HEK293 (cell line): ENCODE data around the gene IMPDH1.

Experiments
- CTCF ChIA-PET: fragments of 350-600 bp; formaldehyde crosslinking; extraction: SDS; loops from one replicate; lab custom pipeline; 2021; ENCODE audit warnings: antibody characterized with exemption; lab: Yijun Ruan, JAX
- POLR2A ChIA-PET: fragments of 300-600 bp; formaldehyde crosslinking; extraction: SDS; loops from one replicate; lab custom pipeline; 2020; ENCODE audit warnings: antibody characterized with exemption, inconsistent platforms; lab: Yijun Ruan, JAX
- H3K27ac ChIP-seq: fragments of 200-500 bp; sonication (Bioruptor generic); 2 replicates; pipeline ENCODE4 v1.5.1; 2014; ENCODE audit warnings: low read depth, low read length, control low read depth, inconsistent platforms; ENCODE audit errors: extremely low read depth
- H3K36me3 ChIP-seq, 2 experiments: fragments of 200-500 bp in 1 of 2; sonication (Bioruptor generic) in 1 of 2; 1 replicate in 1 of 2; 2 replicates in 1 of 2; pipeline ENCODE4 v1.5.1; 2014 to 2017; ENCODE audit warnings: inconsistent platforms in 2 of 2, low read length in 2 of 2; ENCODE audit not compliant: control insufficient read depth in 2 of 2, insufficient read depth in 1 of 2
- H3K4me1 ChIP-seq: fragments of 200-500 bp; sonication (Bioruptor generic); 2 replicates; pipeline ENCODE4 v1.5.1; 2014; ENCODE audit warnings: mild to moderate bottlenecking, low read length, inconsistent platforms; ENCODE audit not compliant: control insufficient read depth, insufficient read depth
- H3K4me3 ChIP-seq: 2 replicates; pipeline ENCODE4 v1.5.1; 2011; ENCODE audit warnings: low read depth, mild to moderate bottlenecking, control low read depth, low read length, moderate library complexity
- H3K9me3 ChIP-seq: fragments of 200-500 bp; sonication (Bioruptor generic); 2 replicates; pipeline ENCODE4 v1.5.1; 2014; ENCODE audit warnings: low read depth, low read length, inconsistent platforms; ENCODE audit not compliant: control insufficient read depth, insufficient read depth
- IKZF3 ChIP-seq: fragments of 450-650 bp; IDR thresholded peaks from 2 replicates; pipeline ENCODE4 v1.5.0; 2018; ENCODE audit warnings: missing biosample characterization, mild to moderate bottlenecking, missing genetic modification characterization, moderate library complexity
- PRDM6 ChIP-seq: fragments of 450-650 bp; formaldehyde crosslinking; IDR thresholded peaks from 2 replicates; pipeline ENCODE4 v1.5.1; 2017; ENCODE audit warnings: missing biosample characterization, missing genetic modification characterization
- ZBTB1 ChIP-seq: fragments of 450-650 bp; formaldehyde crosslinking; IDR thresholded peaks from 2 replicates; pipeline ENCODE4 v1.5.1; 2016; ENCODE audit warnings: missing biosample characterization, missing genetic modification characterization
- ZBTB20 ChIP-seq: fragments of 450-650 bp; formaldehyde crosslinking; IDR thresholded peaks from 2 replicates; pipeline ENCODE4 v1.5.1; 2016; ENCODE audit warnings: missing biosample characterization, missing genetic modification characterization
- ZNF133 ChIP-seq: fragments of 450-650 bp; formaldehyde crosslinking; IDR thresholded peaks from 2 replicates; pipeline ENCODE4 v1.5.1; 2016; ENCODE audit warnings: missing biosample characterization, missing genetic modification characterization
- ZNF211 ChIP-seq: fragments of 450-650 bp; formaldehyde crosslinking; IDR thresholded peaks from 2 replicates; pipeline ENCODE4 v1.5.1; 2016; ENCODE audit warnings: low read depth, missing biosample characterization, missing genetic modification characterization
- ZNF223 ChIP-seq: fragments of 450-650 bp; formaldehyde crosslinking; IDR thresholded peaks from 2 replicates; pipeline ENCODE4 v1.5.1; 2016; ENCODE audit warnings: missing biosample characterization, missing genetic modification characterization
- ZNF292 ChIP-seq: fragments of 450-650 bp; formaldehyde crosslinking; IDR thresholded peaks from 2 replicates; pipeline ENCODE4 v1.5.1; 2016; ENCODE audit warnings: low read depth, missing biosample characterization, missing genetic modification characterization, borderline replicate concordance
- ZNF366 ChIP-seq: fragments of 450-650 bp; formaldehyde crosslinking; conservative IDR thresholded peaks from 2 replicates; pipeline ENCODE4 v1.5.1; 2016; ENCODE audit warnings: missing biosample characterization, missing genetic modification characterization
- ZNF416 ChIP-seq: fragments of 450-650 bp; formaldehyde crosslinking; IDR thresholded peaks from 2 replicates; pipeline ENCODE4 v1.5.1; 2016; ENCODE audit warnings: missing biosample characterization, missing genetic modification characterization
- ZNF510 ChIP-seq: fragments of 450-650 bp; formaldehyde crosslinking; IDR thresholded peaks from 2 replicates; pipeline ENCODE4 v1.5.1; 2018; ENCODE audit warnings: mild to moderate bottlenecking, missing genetic modification characterization, missing biosample characterization; ENCODE audit not compliant: insufficient replicate concordance
- ZNF529 ChIP-seq: fragments of 450-650 bp; formaldehyde crosslinking; IDR thresholded peaks from 2 replicates; pipeline ENCODE4 v1.5.1; 2017; ENCODE audit warnings: missing genetic modification characterization, missing biosample characterization; ENCODE audit not compliant: insufficient replicate concordance
- ZNF660 ChIP-seq: fragments of 450-650 bp; IDR thresholded peaks from 2 replicates; pipeline ENCODE4 v1.5.1; 2018; ENCODE audit warnings: missing biosample characterization, mild to moderate bottlenecking, missing genetic modification characterization
- ZNF664 ChIP-seq: fragments of 450-650 bp; formaldehyde crosslinking; IDR thresholded peaks from 2 replicates; pipeline ENCODE4 v1.5.1; 2016; ENCODE audit warnings: missing biosample characterization, missing genetic modification characterization
- ZNF707 ChIP-seq: fragments of 450-650 bp; formaldehyde crosslinking; IDR thresholded peaks from 2 replicates; pipeline ENCODE4 v1.5.1; 2016; ENCODE audit warnings: missing biosample characterization, missing genetic modification characterization
- ZNF76 ChIP-seq: fragments of 450-650 bp; formaldehyde crosslinking; IDR thresholded peaks from 2 replicates; pipeline ENCODE4; 2016; ENCODE audit warnings: low read depth, missing biosample characterization, missing genetic modification characterization, borderline replicate concordance
- ZNF830 ChIP-seq: fragments of 450-650 bp; IDR thresholded peaks from 2 replicates; pipeline ENCODE4 v1.5.0; 2018; ENCODE audit warnings: missing biosample characterization, missing genetic modification characterization, low read depth, mild to moderate bottlenecking, moderate library complexity
- TF ChIP-seq, protein P1 (sequence below): fragments of 450-650 bp; formaldehyde crosslinking; IDR thresholded peaks from 2 replicates; pipeline ENCODE4 v1.5.1; 2016; ENCODE audit warnings: missing biosample characterization, missing genetic modification characterization, borderline replicate concordance
- TF ChIP-seq, protein P2 (sequence below): fragments of 450-650 bp; formaldehyde crosslinking; IDR thresholded peaks from 2 replicates; pipeline ENCODE4 v1.5.1; 2016; ENCODE audit warnings: missing biosample characterization, missing genetic modification characterization

Gene IMPDH1

GRCh38 chr7:128365432-128365831, 44.4 kb downstream of the IMPDH1 start:
- POLR2A ChIA-PET, result no interaction called here
- no peak for TF ChIP-seq IKZF3 (tag by site-specific recombination)
- TF ChIP-seq ZNF292 (tag by site-specific recombination), result no peak
- TF ChIP-seq ZNF830, result no peak
- peak; percentile 93 for TF ChIP-seq ZNF366 (tag by site-specific recombination)
- TF ChIP-seq, all 188 proteins: peak for 1
- CTCF ChIA-PET, result interaction anchor here (1.2 to 2.5 kb wide), 2 partner anchors 16 to 18 kb away, joined by 7 read pairs; no protein-coding TSS in a partner anchor
- no peaks in the 10 kb centered on the region; the same call in 1 of the 2 replicates for H3K4me1 ChIP-seq
- no peaks in the 10 kb centered on the region for H3K36me3 ChIP-seq
- H3K27ac ChIP-seq, result no peak overlapping the region
- no peak overlapping the region for H3K4me3 ChIP-seq
- no peaks in the 10 kb centered on the region for H3K9me3 ChIP-seq

GRCh38 chr7:128364166-128364870, 45.5 kb downstream of the IMPDH1 start:
- Histone ChIP-seq H3K4me3 (no peak overlapping the region), H3K27ac (no peak overlapping the region), H3K9me3 (no peaks in the 10 kb centered on the region), H3K36me3 (no peaks in the 10 kb centered on the region), H3K4me1 (no peaks in the 10 kb centered on the region; the same call in 1 of the 2 replicates)
- CTCF ChIA-PET, result interaction anchor here (0.8 to 3.5 kb wide), 3 partner anchors 16 to 17 kb away, joined by 3 to 10 read pairs (median 7); no protein-coding TSS in a partner anchor
- POLR2A ChIA-PET, result no interaction called here
- TF ChIP-seq ZNF707 (tag by site-specific recombination), result no peak
- TF ChIP-seq, protein P1, sequence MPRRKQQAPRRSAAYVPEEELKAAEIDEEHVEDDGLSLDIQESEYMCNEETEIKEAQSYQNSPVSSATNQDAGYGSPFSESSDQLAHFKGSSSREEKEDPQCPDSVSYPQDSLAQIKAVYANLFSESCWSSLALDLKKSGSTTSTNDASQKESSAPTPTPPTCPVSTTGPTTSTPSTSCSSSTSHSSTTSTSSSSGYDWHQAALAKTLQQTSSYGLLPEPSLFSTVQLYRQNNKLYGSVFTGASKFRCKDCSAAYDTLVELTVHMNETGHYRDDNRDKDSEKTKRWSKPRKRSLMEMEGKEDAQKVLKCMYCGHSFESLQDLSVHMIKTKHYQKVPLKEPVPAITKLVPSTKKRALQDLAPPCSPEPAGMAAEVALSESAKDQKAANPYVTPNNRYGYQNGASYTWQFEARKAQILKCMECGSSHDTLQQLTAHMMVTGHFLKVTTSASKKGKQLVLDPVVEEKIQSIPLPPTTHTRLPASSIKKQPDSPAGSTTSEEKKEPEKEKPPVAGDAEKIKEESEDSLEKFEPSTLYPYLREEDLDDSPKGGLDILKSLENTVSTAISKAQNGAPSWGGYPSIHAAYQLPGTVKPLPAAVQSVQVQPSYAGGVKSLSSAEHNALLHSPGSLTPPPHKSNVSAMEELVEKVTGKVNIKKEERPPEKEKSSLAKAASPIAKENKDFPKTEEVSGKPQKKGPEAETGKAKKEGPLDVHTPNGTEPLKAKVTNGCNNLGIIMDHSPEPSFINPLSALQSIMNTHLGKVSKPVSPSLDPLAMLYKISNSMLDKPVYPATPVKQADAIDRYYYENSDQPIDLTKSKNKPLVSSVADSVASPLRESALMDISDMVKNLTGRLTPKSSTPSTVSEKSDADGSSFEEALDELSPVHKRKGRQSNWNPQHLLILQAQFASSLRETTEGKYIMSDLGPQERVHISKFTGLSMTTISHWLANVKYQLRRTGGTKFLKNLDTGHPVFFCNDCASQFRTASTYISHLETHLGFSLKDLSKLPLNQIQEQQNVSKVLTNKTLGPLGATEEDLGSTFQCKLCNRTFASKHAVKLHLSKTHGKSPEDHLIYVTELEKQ (tag by site-specific recombination), result no peak
- TF ChIP-seq, protein P2, sequence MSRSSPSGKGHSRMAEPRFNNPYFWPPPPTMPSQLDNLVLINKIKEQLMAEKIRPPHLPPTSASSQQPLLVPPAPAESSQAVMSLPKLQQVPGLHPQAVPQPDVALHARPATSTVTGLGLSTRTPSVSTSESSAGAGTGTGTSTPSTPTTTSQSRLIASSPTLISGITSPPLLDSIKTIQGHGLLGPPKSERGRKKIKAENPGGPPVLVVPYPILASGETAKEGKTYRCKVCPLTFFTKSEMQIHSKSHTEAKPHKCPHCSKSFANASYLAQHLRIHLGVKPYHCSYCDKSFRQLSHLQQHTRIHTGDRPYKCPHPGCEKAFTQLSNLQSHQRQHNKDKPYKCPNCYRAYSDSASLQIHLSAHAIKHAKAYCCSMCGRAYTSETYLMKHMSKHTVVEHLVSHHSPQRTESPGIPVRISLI (tag by site-specific recombination), result no peak
- TF ChIP-seq ZBTB20 (tag by site-specific recombination), result no peak
- TF ChIP-seq ZNF664 (tag by site-specific recombination), result no peak
- no peak for TF ChIP-seq ZNF416 (tag by site-specific recombination)
- TF ChIP-seq ZNF510, result no peak
- no peak for TF ChIP-seq ZNF133 (tag by site-specific recombination)
- no peak for TF ChIP-seq ZNF529 (tag by site-specific recombination)
- no peak for TF ChIP-seq ZNF76 (tag by site-specific recombination)

DNA sequence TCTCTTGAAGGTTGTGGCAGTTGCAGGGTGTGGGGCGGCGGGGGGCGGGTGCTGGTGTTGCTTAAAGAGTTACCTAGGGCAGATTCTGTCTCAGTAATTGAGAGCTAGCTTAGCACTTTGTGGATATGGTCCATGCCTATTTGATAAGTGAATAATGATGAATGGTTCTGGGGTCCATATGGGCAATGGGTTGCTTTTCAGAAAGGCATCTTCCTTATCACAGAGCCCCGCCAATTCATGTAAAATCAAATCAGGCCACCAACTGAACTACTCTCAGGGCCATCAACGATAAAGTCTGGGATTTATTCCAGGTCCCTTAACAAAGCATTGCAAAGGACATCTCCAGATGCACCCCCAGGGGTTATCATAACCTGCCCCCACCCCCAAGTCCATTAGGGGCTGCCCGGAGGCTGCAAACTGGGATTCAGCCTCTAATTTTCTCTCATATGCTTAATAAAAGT, 46.5 kb downstream of the IMPDH1 start:
- Histone ChIP-seq H3K4me1 (no peaks in the 10 kb centered on the region; the same call in 1 of the 2 replicates), H3K27ac (no peak overlapping the region), H3K36me3 (no peaks in the 10 kb centered on the region), H3K4me3 (no peak overlapping the region), H3K9me3 (no peaks in the 10 kb centered on the region)
- CTCF ChIA-PET, result interaction anchor here (1.1 to 3.5 kb wide), 2 partner anchors 16 to 24 kb away, joined by 3 to 10 read pairs; no protein-coding TSS in a partner anchor
- POLR2A ChIA-PET, result interaction anchor here (0.6 kb wide), 1 partner anchor 20 kb away, joined by 3 read pairs; the partner anchor contains the start of gene RBM28
- TF ChIP-seq PRDM6 (tag by site-specific recombination), result no peak
- TF ChIP-seq ZNF223 (tag by site-specific recombination), result no peak
- no peak for TF ChIP-seq ZBTB1 (tag by site-specific recombination)
- no peak for TF ChIP-seq ZNF211 (tag by site-specific recombination)
- no peak for TF ChIP-seq ZNF660 (tag by site-specific recombination)
- TF ChIP-seq, all 188 proteins: peak for 0
